GM19467 (cell line): ENCODE results near the gene INTS6.

Experiments
- ATAC-seq: cut with Tn5 transposase; IDR thresholded peaks from one replicate; pipeline ENCODE4 v1.9.1; 2021; ENCODE audit warnings: mild to moderate bottlenecking, moderate library complexity; ENCODE audit not compliant: unreplicated experiment

INTS6 gene

DNA sequence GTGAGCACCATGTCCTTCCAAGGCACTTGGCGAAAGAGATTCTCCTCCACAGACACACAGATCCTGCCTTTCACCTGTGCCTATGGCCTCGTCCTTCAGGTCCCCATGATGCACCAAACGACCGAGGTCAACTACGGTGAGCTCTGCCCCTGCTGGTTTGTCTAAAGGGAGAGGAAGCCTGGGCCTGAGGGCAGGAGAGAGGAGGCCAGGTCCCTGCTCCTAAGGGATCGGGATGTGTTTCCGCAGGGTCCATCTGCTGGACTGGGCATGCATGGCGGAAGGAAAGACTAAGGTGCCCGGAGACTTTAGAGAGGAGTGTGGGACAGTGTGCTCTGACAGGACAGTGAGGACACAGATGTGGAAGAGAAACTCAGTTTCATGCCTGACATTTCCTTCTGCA, 105.7 kb downstream of the INTS6 start:
- ATAC-seq, result no peak

- ATAC-seq, result no peak
These were observed 106.4 kb downstream of the INTS6 start for GRCh38 chr13:51346397-51346796.

DNA sequence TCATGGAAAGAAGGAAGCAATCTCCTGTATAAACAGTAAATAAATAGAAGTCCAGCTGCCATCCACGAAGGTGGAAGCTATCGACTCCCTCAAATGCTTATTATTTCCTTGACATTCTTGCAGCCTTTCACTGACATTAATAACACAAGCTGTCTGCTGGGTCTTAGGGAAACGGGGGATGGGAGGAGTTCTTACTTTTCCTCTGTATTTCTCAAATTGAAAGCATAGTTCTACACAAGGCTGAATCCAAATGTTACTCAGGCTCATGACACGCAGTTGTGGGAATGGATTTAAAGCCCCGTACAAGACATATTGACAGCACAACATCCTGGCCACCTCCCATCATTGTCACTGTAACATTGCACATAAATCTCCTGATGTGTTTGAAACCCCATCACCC, 109.4 kb downstream of the INTS6 start:
- ATAC-seq, result no peak

DNA sequence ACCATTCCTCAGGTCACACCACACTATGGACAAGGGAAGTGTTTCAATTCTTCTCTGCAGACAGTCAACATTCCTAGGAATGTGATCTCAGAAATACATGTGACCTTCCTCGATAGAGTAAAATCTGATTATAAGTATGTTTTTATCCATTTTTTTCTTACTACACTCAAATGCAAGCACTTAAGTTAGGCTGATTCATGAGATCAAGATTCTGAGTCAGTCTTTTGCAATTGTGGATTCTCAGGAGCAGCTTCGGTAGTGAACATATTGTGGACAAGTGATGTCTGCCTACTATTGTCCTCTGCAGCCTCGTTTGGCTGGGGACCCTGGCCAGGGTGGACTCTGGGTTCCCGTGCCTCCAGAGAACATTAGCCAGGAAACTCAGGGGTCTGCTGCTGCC, 110.1 kb downstream of the INTS6 start:
- ATAC-seq, result no peak

DNA sequence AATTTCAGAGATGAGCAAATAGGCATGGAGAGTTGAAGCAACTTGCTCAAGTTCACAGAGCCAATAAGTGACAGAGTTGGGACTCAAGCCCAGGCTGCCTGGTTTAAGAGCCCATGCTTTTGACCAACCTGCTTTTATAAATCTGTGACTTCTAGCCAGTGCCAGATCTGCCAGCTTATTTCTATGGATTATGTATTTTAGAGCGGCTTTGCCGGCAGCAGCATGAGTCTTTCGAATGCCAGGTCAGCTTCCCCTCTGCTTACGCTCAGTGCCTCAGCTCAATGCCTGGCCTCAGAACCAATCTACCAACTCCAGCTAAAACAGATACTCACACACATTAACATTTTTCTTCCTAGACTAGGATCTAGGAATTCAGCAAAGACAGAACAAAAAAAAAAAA, 111.0 kb downstream of the INTS6 start:
- no peak for ATAC-seq

DNA sequence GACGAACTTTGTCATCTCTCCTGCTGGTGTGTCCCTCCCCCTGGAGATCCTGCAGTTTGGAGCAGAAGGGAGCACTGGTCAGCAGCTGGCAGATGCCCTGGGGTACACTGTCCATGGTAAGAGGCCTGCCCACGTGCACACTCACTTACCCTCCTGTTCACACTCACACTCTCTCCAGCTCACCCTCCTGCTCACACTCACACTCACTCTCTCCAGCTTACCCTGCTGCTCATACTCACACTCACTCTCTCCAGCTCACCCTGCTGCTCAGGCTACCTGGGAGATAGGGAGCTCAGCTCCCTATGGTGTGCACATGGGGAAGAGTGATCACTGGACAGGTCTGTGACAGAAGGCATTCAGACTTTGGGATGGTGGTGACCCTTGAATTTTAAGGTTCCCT, 111.6 kb downstream of the INTS6 start:
- no peak for ATAC-seq

DNA sequence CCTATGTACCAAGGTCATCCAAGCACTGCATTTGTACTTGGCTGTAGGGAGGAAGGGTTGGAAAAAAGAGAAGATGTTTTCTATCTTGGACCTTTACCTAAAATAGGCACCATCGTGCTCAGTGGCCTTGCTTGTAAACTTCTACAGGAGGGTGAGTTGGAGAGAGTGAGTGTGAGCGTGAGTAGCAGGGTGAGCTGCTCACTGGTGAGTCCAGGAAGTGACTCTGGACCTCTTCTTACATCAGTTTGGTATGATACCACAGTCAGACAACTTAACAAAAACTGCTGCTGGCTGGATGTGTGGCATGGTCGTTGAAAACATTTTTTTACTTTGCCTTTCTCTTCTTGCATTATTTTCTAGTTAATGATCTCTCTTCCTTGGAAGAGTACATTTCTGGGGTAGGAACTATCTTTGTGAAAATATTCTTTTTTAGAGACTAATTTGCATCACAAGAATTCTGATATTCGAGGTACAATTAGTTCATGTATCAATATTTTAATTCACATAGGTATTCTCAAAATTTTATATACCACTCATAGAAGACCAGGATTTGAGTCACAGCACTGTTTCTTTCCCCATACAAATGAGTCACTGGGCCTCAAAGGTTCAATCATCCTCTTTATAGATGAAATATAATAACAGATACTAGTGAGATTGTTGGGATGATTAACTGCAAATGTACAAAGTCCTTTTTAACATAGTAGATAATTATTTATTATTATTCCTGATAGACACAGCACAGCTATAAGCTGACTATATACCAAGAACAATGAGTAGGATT, 112.7 kb downstream of the INTS6 start:
- no peak for ATAC-seq

DNA sequence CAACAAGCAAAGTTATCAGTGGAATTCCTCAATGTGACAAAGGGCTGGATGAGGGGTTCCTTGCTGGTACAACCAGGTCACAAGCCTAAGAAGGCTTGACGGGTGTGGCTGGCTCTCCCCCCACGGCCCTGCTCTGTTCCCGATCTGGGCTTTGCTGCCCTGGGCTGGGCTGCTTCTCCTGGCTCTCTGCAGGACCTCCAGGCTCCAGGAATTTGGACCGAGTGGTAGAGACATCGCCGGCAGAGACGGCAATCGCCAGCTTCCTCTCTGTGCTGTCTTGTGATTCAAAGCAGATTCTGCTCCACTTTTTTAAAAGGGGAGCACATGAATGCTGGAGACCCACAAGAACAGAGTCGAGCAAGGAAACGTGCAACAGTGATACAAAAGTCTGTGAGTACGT, 113.5 kb downstream of the INTS6 start, which contains the start of gene SERPINE3:
SERPINE3 (plus strand) TSS at position 338 of the 400 bp plus-strand sequence. CDS start 1,401 bp downstream, outside the sequence.
- ATAC-seq, result no peak

DNA sequence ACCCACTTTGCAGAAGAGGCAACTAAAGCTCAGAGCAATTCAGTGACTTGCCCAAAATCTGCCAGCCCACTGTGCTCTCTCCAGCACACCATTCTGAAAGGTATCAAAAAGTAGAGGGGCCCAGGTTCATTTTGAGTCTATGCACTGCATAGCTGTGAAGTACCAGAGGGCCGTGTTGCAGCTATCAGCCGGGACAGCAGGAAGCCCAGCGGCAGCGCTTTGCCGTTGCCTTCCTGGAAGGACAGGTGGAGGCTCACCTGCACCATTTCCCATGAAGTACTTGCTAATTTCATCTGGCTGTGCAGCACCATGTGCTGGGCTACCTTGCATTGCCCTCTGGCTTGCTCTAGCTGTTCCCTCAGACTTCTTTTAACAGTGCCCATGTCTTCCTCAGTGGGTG, 116.1 kb downstream of the INTS6 start:
- no peak for ATAC-seq

- ATAC-seq, result no peak
These were observed 119.0 kb downstream of the INTS6 start for GRCh38 chr13:51333826-51334225.

DNA sequence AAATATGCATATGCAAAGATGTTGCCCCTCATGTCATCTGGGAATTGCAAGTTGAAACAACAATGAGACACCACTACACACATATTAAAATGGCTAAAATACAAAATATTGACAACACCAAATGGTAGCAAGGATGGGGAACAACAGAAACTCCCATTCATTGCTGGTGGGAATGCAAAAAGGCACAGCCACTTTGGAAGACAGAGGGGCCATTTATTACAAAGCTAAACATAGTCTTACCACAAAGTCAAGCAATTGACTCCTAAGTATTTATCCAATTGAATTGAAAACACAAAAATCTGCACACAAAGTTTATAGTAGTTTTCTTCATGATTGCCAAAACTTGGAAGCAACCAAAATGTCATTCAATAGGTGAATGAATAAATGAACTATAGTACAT, 119.4 kb downstream of the INTS6 start:
- no peak for ATAC-seq

- no peak for ATAC-seq
These were observed 120.1 kb downstream of the INTS6 start for GRCh38 chr13:51332566-51333361.

GRCh38 chr13:51331354-51331861, 121.4 kb downstream of the INTS6 start:
- ATAC-seq, result no peak

GRCh38 chr13:51330791-51331190, 122.0 kb downstream of the INTS6 start:
- ATAC-seq, result no peak

DNA sequence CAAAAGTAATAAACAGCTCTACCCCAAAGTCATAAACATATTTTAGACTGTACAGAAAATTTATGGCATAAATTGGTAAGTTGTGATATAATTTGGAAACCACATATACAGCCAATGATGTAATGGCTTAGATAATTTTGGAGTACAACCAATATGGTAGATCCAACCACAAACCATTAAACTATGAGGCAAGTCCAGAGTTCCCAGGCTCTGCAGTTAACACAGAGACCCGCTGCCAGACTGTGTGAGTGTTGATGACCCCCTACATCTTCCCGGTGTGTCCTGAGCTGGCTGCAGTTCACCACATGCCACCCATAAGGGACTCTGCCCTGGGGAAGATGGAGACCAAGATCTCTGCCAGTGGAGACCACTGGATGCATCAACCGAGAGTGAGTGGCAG, 123.2 kb downstream of the INTS6 start:
- ATAC-seq, result no peak

GRCh38 chr13:51328488-51328887, 124.3 kb downstream of the INTS6 start:
- ATAC-seq, result no peak

DNA sequence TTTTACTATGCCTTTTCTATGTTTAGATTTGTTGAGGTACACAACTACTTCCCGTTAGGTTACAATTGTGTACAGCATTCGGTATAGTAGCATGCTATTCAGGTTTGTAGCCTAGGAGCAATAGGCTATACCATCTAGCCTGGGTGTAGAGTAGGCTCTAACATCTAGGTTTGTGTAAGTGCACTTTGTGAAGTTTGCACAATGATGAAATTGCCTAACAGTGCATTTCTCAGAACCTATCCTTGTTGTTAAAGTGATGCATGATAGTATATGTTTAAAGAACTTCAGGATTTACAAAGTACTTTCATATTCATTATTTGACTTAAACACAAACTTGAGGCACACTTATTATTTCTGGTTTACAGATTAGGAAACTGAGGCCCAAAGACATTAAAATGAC, 124.9 kb downstream of the INTS6 start:
- no peak for ATAC-seq

- ATAC-seq, result no peak
These were observed 126.1 kb downstream of the INTS6 start for GRCh38 chr13:51326777-51327176.

DNA sequence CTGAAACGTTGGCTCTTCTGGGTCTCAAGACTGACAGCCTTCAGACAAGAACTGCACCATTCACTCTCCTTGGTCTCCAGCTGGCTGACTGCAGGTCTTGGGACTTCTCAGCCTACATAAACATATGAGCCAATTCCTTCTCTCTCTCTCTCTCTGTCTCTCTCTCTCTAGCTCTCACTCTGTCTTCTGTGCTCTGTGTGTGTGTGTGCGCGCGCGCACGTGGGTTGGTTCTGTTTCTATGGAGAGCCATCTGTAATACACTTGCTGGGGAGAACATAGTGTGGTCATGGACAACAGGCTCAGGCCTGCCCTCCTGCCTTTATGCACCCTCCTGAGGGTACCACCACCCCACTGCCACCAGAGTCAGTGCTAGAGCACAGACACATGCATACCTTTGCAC, 127.0 kb downstream of the INTS6 start:
- ATAC-seq, result no peak

- ATAC-seq, result no peak
These were observed 128.0 kb downstream of the INTS6 start for GRCh38 chr13:51324714-51325420.

GRCh38 chr13:51323824-51324511, 128.9 kb downstream of the INTS6 start:
- ATAC-seq, result no peak
